NOMO-1 treated with dmso at 0.1 percent for 144 hours (cell line): ENCODE data around the gene PTGER2.

Source experiments
- DNase-seq: peaks from one replicate; lab custom pipeline; 2025; ENCODE audit not compliant: unreplicated experiment; lab: John Stamatoyannopoulos, UW

The PTGER2 gene

DNA sequence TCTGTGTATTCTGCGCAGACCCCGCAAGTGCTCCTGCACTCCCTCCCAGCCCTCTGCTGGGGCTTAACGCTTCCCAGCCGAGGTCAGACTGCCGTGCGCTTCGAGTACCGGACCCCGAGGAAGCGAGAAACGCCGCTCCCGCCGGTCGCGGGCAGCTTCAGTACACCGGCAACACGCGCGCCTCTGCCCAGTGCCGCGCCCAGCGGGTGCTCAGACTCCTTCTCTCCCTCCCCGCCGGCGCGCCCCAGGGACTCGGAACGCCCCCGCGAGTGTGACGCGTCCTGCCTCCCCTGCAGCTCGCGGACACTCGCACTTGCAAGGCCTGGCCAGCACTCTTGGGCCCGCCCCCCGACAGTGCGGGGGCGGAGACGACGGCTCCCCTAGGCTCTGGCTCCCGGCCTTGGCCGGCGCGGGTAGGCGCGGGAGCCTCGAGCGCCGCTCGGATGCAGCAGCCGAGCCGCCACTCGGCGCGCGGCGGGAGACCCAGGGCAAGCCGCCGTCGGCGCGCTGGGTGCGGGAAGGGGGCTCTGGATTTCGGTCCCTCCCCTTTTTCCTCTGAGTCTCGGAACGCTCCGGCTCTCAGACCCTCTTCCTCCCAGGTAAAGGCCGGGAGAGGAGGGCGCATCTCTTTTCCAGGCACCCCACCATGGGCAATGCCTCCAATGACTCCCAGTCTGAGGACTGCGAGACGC, at the start of gene PTGER2:
Gene PTGER2, plus strand, starts transcription at position 410 of the 692 bp plus-strand sequence. Its CDS starts 237 bp downstream, at position 647.
- DNase-seq = peak; percentile 92

DNA sequence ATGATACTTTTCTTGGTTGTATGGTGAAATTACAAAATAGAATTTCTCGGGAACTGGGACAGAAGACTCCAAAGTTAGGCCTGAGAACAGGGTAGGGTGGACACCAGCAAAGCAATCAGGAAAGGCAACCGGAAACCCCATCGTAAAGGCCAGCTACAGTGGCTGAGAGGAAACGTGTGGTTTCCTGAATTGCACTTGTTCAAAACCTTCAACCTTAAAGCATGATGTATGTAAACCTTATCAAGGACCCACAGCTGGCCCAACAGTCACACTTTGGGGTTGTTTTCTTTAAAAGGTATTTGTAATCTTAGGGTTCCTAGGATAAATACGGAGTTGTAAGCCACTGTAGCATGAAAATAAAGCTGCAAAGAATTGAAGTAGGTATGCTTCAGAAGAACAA, 48.9 kb upstream of the PTGER2 start:
- peak; percentile 25 for DNase-seq

- DNase-seq = no peak
Measured at GRCh38 chr14:52266179-52266578, 47.9 kb upstream of the PTGER2 start.

- DNase-seq = no peak
Measured at GRCh38 chr14:52266782-52267181, 47.3 kb upstream of the PTGER2 start.

GRCh38 chr14:52267501-52268278, 46.4 kb upstream of the PTGER2 start, which contains the start of gene PTGDR:
TSS of gene PTGDR (plus strand) at chr14:52267698. CDS start at chr14:52267815, 117 bp downstream.
- no peak for DNase-seq

DNA sequence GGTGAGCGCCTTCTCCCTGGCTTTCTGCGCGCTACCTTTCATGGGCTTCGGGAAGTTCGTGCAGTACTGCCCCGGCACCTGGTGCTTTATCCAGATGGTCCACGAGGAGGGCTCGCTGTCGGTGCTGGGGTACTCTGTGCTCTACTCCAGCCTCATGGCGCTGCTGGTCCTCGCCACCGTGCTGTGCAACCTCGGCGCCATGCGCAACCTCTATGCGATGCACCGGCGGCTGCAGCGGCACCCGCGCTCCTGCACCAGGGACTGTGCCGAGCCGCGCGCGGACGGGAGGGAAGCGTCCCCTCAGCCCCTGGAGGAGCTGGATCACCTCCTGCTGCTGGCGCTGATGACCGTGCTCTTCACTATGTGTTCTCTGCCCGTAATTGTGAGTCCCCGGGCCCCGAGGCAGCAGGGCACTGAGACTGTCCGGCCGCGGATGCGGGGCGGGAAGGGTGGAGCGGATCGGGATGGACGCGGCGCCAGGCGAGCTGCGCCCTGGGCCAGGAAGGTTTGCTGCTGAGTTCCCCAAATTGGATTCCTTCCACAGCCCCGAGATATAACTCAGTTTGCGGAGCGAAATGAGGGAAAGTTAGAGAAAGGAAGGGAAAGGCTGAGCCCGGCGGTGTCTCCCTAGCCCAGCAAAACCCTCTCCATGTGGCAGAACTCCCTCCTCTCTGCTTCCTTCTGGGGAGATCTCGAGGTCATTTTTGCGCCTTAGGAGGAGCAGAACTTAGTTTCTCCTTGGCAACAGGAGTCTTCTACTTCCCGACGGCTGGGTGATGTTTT, 45.6 kb upstream of the PTGER2 start:
- DNase-seq = no peak

DNA sequence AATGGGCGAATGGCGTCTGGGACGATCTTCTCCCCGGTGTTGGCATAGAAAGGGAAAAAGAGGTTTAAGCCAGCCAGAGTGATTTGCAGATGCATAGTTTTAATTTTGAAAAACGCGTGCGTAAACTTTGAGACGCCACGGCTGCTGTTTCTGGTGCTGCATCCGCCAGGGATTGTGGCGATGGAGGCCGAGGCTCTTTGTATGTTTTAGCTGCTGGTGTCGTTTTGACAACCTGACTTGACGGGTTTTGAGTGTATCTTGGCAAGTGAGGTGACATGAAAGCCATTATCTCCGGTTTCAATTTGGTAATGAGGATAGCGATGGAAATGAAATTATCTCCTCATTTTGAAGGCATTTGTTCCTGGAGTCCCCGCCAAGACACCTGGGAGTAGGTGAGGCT, 45.0 kb upstream of the PTGER2 start:
- DNase-seq = no peak

DNA sequence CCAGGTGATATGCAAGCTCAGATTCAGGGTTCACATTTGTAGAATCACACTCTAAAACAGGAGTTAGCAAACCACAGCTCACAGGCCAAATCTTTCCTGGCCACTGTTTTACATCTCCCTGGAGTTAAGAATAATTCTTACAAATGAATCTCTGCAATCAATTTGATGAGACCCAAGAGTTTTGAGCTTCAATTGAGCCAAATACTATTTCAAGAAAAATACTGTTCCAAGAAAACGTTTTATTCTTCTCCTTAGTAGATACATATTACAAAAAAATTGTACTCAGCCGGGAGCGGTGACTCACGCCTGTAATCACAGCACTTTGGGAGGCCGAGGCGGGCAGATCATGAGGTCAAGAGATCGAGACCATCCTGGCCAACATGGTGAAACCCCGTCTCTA, 44.1 kb upstream of the PTGER2 start:
- no peak for DNase-seq

- no peak for DNase-seq
Measured at GRCh38 chr14:52271538-52271937, 42.6 kb upstream of the PTGER2 start.

- DNase-seq = no peak
Measured at GRCh38 chr14:52272375-52272774, 41.7 kb upstream of the PTGER2 start.

DNA sequence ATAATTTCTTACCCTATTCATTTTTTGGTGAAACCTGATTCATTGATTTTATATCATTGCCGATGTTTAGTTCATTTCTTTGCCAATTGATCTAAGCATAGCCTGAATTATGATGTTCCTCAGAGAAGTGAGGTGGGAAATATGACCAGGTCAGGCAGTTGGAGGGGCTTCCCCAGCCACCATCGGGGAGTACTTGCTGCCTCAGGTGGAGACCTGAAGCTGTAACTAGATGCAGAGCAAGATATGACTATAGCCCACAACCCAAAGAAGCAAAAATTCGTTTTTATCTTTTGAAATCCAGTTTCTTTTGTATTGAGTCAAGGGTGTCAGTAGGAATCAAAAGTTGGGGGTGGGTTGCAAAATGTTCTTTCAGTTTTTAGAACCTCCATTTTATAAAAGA, 38.7 kb upstream of the PTGER2 start:
- no peak for DNase-seq

GRCh38 chr14:52277552-52277951, 36.6 kb upstream of the PTGER2 start:
- DNase-seq = no peak

- DNase-seq = peak; percentile 4
Measured at GRCh38 chr14:52279408-52279807, 34.7 kb upstream of the PTGER2 start.

DNA sequence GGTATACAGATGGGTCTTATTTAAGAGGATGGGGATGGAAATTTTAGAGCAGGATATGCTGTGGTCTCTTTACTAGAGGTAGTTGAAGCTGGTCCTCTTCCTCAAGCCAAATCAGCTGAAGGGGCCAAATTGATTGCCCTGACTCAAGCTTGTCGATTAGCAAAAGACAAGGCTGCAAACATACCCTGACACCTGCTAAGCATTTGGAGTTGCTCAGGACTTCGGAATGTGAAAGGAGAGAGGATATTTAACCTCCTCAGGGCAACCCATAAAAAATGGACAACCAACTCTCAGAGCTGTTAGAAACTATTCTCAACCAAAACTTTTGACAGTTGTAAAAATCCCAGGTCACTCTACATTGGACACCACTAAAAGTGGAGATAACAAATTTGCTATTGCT, 31.0 kb upstream of the PTGER2 start:
- no peak for DNase-seq

DNA sequence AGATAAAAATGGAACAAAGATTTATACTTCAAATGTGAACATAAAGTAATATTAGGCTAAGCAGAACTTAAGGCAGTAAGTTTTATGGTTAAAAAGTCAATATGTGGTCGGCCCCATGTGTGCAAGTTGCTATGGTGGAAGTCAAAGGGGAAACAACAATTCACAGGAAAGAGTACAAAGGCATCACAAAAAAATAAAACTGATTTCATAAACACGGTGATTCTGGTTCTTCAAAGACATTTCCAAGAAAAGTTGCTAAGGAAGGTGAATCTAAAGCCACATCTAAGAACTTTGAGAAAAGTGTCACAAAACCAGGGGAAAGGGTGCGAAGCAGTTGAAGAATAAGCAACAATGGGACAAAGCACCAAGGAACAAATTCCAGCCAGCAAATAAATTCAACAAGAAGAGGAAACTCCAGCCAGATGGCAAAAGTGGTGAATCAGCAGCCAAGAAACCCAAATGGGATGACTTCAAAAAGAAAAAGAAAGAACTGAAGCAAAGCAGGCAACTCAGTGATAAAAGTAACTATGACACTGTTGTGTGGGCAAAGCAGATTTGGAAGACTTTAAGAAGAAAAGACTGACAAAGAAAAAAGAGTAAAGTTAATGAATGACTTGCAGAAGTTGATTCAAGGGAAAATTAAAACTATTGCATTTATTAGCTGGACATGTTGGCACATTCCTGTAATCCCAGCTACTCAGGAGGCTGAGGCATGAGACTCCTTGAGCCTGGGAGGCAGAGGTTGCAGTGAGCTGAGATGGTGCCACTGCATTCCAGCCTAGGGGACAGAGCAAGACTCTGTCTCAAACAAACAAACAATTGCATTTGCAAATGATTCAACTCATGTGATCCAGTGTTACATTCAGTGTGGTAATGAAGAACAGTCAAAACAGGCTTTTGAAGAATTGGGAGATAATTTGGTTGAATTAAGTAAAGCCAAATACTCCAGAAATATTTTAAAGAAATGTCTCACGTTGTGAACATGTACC, 27.2 kb upstream of the PTGER2 start:
- no peak for DNase-seq

DNA sequence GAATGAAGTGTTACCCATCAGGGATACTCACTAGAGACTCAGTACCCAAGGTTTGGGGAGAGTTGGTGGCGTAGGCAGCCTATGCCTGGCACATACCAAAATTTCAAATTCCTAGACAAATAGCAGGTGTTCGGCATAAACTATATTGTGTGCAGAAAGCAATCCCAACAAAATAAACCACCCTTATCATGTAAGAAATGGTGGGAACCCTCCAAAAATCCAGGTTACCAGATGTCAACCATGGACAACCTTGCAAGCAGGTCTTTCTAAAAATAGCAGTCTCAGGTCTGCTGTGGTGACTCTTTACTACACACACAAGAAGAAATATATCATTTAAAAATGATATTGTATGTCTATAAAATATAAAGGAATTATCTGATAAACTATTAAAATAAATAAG, 17.7 kb upstream of the PTGER2 start:
- no peak for DNase-seq

- no peak for DNase-seq
Measured at GRCh38 chr14:52298795-52299194, 15.3 kb upstream of the PTGER2 start.

- DNase-seq = peak; percentile 23
Measured at GRCh38 chr14:52299692-52300278, 14.3 kb upstream of the PTGER2 start.

GRCh38 chr14:52303236-52303635, 10.9 kb upstream of the PTGER2 start:
- DNase-seq = no peak
